GM10847 (cell line): ENCODE measurements around the gene D2HGDH.

ENCODE experiments used
- POLR2A ChIP-seq: IDR thresholded peaks from 2 replicates; pipeline ENCODE4 v1.6.1; 2011; ENCODE audit not compliant: insufficient read length; ENCODE audit errors: extremely low read depth

D2HGDH gene

GRCh38 chr2:241734467-241735208 is at the start of gene D2HGDH:
D2HGDH (plus strand) TSS chr2:241734630; CDS start chr2:241735225, 595 bp downstream.
- TF ChIP-seq POLR2A, result peak; percentile 87

DNA sequence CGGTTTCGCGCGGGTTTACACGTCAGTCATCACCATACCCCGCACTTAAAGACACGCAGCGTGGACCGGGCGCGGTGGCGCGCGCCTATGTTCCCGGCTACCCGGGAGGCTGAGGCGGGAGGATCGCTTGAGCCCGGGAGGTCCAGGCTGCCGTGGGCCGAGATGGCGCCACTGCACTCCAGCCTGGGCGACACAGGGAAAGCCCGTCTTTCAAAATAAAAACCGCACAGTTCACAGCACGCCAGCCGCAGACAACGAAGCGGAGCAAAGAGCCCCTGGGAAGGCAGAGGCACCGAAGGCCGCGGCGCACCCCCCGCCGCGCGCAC is 48.1 kb upstream of the D2HGDH start:
- no peak for TF ChIP-seq POLR2A

- peak; percentile 83 for TF ChIP-seq POLR2A
Observed at GRCh38 chr2:241686650-241687425, 47.6 kb upstream of the D2HGDH start, which contains the start of gene DTYMK. DTYMK (minus strand) TSS chr2:241686815; CDS start chr2:241686783, 32 bp downstream.

DNA sequence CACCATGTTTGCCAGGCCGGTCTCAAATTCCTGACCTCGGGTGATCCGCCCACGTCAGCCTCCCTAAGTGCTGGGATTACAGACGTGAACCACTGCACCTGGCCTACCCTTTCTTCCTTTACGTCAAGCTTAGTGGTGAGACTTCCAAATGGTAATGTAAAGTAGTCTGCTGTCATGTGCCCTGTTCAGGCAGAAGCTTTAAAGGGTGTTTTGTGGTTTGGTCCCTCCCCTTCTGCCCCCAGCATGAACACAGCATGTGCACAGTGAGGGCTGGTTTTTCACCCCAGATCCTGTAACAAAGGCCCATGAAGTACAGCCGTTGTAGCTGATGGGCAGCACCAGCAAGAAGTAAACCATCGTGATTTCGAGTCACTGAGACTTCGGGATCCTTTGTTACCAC is 45.1 kb upstream of the D2HGDH start:
- TF ChIP-seq POLR2A, result no peak

- TF ChIP-seq POLR2A, result no peak
Observed at GRCh38 chr2:241690202-241690717, 44.2 kb upstream of the D2HGDH start.

DNA sequence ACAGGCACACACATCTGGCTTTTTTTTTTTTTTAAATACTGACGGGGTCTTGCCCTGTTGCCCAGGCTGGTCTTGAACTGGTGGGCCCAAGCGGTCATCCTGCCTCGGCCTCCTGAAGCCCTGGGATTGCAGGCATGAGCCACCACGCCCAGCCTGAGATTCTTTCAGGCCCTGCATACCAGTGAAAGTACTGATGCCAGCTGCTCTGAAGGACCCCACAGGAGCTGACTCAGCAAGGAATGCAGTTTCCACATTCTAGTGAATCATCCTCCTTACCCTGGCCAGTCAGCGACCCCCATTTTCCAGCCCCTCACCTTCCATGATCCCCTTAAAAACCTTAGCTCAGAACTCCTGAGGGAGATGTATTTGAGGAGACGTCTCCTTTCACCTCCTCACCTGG is 42.0 kb upstream of the D2HGDH start:
- no peak for TF ChIP-seq POLR2A

DNA sequence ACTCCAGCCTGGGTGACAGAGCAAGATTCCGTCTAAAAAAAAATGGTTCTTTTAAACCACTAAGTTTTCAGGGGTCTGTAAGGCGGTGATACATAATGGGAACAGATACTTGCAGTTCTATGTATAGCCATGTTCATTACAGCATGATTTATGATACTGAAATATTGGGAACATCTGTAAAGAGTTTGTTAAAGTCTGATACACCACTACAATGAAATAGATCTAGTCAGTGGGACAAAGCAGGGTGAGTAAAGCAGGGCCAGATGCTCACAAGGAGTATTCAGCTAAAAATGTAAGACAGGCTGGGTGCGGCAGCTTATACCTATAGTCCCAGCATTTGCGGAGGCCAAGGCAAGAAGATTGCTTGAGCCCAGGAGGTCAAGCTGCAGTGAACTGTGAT is 38.8 kb upstream of the D2HGDH start:
- no peak for TF ChIP-seq POLR2A

- TF ChIP-seq POLR2A, result no peak
Observed at GRCh38 chr2:241701149-241701398, 33.4 kb upstream of the D2HGDH start.

DNA sequence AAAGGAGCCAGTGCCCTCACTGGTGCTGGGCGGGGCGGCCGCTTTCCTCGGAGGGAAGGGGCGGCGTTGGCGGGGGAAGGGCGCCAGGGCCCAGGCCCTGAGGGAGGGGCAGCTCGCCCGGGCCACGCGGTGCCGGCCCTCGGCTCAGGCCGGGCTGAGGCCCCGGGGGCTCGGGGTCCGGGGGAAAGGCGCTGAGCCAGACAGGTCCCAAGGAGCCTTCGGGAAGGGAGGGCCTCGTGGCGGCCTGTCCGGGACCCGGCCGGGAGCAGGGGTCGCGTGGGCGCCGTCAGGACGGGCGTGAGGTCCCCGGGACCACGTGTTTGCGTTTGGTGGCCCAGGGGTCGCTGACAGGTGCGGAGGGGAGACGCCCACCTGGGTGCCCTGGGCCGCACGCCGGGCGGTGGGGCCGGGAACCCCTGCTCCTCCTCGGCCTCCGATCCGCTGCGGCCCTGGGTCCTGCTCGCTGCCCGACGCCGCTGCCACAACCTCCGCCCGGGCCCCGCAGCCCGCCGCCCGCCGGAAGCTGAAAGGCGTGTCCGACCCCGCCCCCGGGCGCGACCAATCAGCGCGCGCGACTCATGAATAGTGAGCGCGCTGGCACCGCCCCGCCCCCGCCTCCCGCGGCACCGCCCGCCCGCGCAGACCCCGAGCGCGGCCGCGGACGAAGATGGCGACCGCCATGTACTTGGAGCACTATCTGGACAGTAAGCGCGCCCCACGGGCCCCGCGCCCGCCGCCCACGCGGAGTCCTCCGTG is 32.9 kb upstream of the D2HGDH start, which contains the start of gene ING5:
Gene ING5 (plus strand): TSS at position 641 of the 756 bp plus-strand sequence. CDS start 27 bp downstream, at position 668.
- peak; percentile 48 for TF ChIP-seq POLR2A

DNA sequence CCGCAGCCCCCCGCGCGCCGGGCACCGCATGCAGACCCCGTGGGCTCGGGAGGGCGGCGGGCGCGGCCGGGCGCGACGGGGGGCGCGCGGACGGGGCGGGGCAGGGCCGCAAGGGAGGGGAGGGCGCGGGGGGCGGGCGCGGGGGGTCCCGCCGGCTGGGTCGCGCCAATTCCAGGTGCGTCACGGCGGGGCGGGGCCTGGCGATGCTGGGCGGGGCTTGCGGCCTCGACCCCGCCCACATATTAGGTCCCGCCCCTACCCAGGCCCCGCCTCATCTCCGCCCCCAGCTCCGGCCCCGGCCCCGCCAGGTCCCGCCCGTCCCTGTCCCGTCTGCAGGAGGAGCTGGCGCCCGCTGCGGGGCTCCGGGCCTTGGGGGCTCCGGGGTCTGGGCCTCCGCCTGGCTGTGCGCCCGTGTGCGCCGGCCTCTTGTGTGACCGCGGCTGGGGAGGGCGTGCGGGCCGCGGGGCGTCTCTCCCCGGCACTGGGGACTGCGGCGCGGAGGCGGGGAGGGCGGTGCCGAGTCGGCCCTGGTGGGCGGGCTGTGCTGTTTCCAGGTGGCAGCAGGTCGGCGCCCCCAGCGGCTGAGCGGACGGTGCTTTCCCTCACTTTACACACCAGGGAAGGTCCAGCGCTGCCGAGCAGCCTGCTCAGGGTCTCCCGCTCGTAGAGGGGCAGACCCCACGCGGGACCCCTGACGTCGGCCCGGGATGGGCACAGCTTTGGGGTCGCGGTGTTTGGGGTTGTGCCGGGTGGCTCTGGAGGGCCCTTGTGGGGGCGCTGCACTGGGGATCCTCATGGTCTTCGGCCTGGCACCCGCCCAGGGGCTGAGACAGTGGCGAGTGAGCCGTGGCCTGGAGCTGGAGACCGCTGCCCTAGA is 32.0 kb upstream of the D2HGDH start:
- peak; percentile 29 for TF ChIP-seq POLR2A

DNA sequence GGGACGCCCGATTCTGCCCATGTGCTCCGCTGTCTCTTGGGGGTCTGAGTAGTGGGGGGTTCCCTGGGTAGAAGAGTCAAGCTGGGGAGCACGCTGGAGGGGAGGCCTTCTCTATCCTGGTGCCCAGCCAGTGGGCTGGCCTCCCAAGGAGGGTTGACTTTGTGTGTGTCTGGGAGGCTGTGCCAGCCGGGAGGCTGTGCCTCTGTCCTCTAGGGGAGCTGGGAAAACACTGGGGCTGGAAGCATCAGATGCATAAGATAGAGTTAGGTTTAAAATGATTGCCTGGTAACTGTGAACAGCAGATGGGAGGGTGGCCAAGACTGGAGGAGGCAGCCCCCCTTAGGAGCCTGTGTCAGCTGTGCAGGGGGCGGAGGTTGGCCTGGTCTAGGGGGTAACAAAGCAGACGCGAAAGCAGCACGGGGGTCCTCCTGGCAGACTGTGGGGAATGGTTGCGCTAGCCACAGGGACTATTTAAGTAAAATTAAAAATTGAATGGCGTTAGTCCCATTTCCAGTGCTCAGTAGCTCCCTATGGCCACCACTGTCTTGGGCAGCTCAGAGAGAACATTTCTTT is 31.3 kb upstream of the D2HGDH start:
- no peak for TF ChIP-seq POLR2A

DNA sequence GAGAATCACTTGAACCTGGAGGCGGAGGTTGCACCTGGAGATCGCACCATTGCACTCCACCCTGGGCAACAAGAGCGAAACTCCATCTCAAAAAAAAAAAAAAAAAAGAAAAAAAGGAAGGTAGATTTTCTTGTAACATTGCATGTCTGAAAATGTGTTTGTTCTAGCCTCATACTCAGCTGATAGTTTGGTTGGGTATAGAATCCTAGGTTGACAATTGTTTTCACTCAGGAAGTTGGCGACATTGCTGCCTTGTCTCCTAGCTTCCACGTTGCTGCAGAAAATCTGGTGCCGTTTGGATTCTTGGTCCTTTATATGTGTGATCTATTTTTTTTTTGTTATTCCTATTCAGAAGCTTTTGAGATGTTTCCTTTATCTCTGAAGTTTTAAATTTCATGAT is 27.9 kb upstream of the D2HGDH start:
- TF ChIP-seq POLR2A, result no peak

- no peak for TF ChIP-seq POLR2A
Observed at GRCh38 chr2:241708879-241709278, 25.6 kb upstream of the D2HGDH start.

DNA sequence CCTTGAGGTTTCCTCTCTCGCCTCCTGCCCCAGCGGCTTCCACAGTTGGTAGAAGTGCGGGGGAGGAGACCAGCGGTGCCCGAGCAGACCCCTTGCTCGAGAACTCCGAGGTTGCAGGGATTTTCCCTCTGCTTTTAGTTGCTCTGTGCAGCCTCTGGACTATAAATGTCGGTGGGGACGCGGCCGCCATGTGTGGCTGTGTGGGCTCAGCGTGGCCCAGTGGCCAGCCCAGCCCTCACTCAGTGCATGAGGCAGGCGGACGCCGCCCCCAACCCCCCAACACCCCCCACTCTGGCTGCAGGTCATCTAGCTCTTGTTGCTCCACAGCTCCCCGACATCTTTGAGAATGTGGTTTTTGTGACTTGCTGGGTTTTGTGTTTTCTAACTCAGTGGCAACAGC is 15.3 kb upstream of the D2HGDH start:
- no peak for TF ChIP-seq POLR2A
